Thoracic aorta (tissue), 2 donors: ENCODE data around the gene ADAM8. TPM values are rescaled to one million over a fixed set of nuclear protein-coding genes. Genes with fewer than 3 reads are reported as not detected.

ENCODE experiments used
- ATAC-seq: fragments of 150-250 bp; one replicate; pipeline ENCODE4 v1.8.0; 2017; ENCODE audit warnings: low read depth; ENCODE audit not compliant: insufficient number of reproducible peaks, low FRiP score
- DNase-seq: peaks from one replicate; pipeline ENCODE4 v3.0.0-alpha.2; 2020; ENCODE audit warnings: low spot score
- H3K27ac ChIP-seq, 2 donors: fragments of 200-600 bp; sonication (generic); 1 replicate in 1 of 2; 2 replicates in 1 of 2; pipeline ENCODE4 v1.5.1; 2016; ENCODE audit warnings: mild to moderate bottlenecking in 2 of 2, moderate library complexity in 2 of 2
- H3K27me3 ChIP-seq: fragments of 200-600 bp; sonication (generic); replicated peaks from 2 replicates; pipeline ENCODE4 v1.6.0; 2016; ENCODE audit warnings: mild to moderate bottlenecking; ENCODE audit not compliant: insufficient read depth
- H3K36me3 ChIP-seq: fragments of 200-600 bp; sonication (generic); one replicate; pipeline ENCODE4 v1.5.1; 2016
- H3K4me1 ChIP-seq, 2 donors: fragments of 200-600 bp; sonication (generic); 1 replicate in 1 of 2; 2 replicates in 1 of 2; pipeline versions ENCODE4 v1.5.1 to v1.6.0; 2016; ENCODE audit warnings: low read depth in 2 of 2, mild to moderate bottlenecking in 1 of 2; ENCODE audit not compliant: control insufficient read depth in 1 of 2
- H3K4me3 ChIP-seq: fragments of 200-600 bp; sonication (generic); 2 replicates; pipeline ENCODE4 v1.5.1; 2016; ENCODE audit warnings: mild to moderate bottlenecking
- H3K9me3 ChIP-seq: fragments of 200-600 bp; sonication (generic); 2 replicates; pipeline ENCODE4 v1.5.1; 2016
- CTCF ChIP-seq: fragments of 200-600 bp; sonication (generic); IDR thresholded peaks from one replicate; pipeline ENCODE4 v1.5.1; 2019; ENCODE audit warnings: antibody characterized with exemption
- total RNA-seq, 2 donors: library from RNA; depleted of rRNA; stranded (reverse); fragments of >200 nt; gene quantifications; one replicate each; pipeline versions ENCODE4 v1.1.0 to v1.2.3, GENCODE V29; 2016

Gene ADAM8
- total RNA-seq, 2 donors from 2014 or later: 7.2 to 14.0 TPM

DNA sequence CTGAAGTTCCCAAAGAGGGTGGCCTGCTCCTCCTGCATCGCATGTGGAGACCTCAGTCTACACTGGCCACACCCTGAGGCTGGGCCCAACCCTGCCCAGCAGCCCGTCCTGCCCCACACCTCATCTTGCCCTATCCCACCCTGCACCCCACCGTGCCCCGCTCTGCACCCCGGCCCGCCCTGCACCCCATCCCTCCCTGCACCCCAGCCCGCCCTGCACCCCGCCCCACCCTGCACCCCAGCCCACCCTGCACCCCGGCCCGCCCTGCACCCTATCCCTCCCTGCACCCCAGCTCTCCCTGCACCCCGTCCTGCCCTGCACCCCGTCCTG is 24.5 kb downstream of the ADAM8 start:
- H3K36me3 ChIP-seq: no peaks in the 10 kb centered on the region
- ATAC-seq (no peak), DNase-seq (no peak)
- H3K9me3 ChIP-seq: no peaks in the 10 kb centered on the region
- no peaks in the 10 kb centered on the region for H3K4me1 ChIP-seq
- no peak overlapping the region for H3K4me3 ChIP-seq
- no peak for TF ChIP-seq CTCF
- H3K27ac ChIP-seq: no peak overlapping the region
- no peaks in the 10 kb centered on the region for H3K27me3 ChIP-seq

- Histone ChIP-seq H3K4me3 (no peak overlapping the region), H3K36me3 (no peaks in the 10 kb centered on the region), H3K9me3 (no peaks in the 10 kb centered on the region), H3K27ac (no peak overlapping the region), H3K4me1 (no peaks in the 10 kb centered on the region), H3K27me3 (no peaks in the 10 kb centered on the region)
- no peak for TF ChIP-seq CTCF
- no peak for ATAC-seq
- DNase-seq: no peak
Measured at GRCh38 chr10:133251388-133252222, 25.1 kb downstream of the ADAM8 start.

DNA sequence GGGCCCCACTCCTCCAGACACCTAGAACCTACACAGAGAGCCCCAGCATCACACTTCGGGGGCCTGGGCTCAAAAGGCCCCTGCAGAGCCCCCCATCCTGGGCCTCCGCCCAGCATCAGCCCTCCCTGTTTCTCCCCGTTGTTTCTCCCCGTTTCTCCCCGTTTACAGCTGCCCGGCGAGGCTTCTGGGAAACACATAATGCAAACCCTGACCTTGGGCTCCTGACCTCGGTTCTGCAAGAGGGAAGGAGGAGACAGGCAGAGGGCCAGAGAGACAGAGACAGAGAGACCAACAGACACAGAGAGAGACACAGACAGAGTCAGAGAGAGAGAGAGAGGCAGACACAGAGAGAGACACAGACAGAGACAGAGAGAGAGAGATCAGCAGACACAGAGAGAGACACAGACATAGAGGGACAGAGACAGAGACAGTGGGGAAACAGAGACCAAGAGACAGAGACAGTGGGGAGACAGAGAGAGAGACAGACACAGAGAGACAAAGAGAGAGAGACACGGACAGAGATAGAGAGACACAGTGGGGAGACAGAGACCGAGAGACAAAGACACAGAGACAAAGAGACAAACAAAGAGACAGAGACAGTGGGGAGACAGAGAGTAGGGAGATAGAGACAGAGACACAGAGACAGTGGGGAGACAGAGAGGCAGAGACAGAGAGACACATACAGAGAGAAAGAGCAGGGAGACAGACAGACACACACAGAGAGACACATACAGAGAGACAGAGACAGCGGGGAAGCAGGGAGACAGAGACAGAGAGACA is 26.5 kb downstream of the ADAM8 start:
- Histone ChIP-seq H3K9me3 (no peaks in the 10 kb centered on the region), H3K4me1 (no peaks in the 10 kb centered on the region), H3K27me3 (no peaks in the 10 kb centered on the region), H3K27ac (no peak overlapping the region), H3K36me3 (no peaks in the 10 kb centered on the region), H3K4me3 (no peak overlapping the region)
- no peak for DNase-seq
- ATAC-seq: no peak
- no peak for TF ChIP-seq CTCF

DNA sequence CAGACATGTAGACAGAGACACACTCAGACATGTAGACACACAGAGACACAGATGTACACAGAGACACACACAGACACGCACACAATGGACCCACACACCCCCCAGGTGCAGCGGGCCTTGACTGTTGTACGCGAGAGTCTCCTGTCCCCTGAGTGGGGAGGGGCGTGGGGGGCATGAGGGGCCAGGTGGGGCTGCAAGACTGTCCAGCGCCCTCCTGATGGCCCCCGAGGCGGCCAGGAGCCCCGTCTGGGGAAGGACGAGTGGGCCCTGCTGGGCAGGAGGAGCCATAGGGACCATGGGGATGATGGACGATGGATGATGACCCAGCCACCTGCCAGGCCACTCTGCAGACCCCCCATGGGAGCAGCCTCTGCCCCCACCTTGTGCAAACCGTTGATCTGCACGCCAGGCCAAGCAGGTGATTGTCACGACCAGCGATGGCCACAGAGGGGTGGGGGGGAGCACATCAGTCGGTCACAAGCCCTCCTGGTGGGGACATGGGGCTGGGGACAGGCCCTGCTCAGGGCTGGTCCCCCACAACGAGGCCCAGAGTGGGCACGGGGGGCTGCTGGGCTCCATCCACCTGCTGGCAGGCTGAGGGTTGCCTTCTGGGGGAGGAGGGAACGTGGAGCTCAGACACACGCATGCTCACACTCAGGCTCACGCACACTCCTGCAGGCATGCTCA is 27.4 kb downstream of the ADAM8 start:
- Histone ChIP-seq H3K4me1 (no peaks in the 10 kb centered on the region), H3K36me3 (no peaks in the 10 kb centered on the region), H3K27ac (no peak overlapping the region), H3K9me3 (no peaks in the 10 kb centered on the region), H3K27me3 (no peaks in the 10 kb centered on the region), H3K4me3 (no peak overlapping the region)
- no peak for ATAC-seq
- TF ChIP-seq CTCF: no peak
- no peak for DNase-seq

DNA sequence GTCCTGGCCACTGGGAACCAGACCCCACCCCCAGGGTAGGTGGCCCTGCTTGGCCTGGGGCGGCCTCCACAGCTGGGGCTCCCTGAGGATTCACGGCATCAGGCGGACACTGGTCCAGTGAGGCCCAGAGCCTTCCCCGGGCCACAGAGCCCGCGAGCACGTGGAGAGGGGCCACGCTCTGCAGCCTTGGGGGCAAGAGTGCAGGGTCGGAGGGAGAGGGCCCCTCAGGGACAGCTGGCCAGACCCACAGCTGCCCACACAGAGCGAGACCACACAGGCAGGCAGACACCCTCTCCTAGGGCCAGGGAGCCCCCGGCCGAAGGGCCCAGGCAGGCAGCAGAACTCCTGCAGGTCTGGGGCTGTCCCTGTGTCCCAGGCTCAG is 28.3 kb downstream of the ADAM8 start:
- no peak for TF ChIP-seq CTCF
- H3K4me1 ChIP-seq: no peaks in the 10 kb centered on the region
- H3K27me3 ChIP-seq: no peaks in the 10 kb centered on the region
- H3K9me3 ChIP-seq: no peaks in the 10 kb centered on the region
- H3K4me3 ChIP-seq: no peak overlapping the region
- ATAC-seq: no peak
- DNase-seq: no peak
- H3K27ac ChIP-seq: no peak overlapping the region
- no peaks in the 10 kb centered on the region for H3K36me3 ChIP-seq
